Spinal cord (tissue), 10 donors: ENCODE measurements around the gene DVL2. TPM values are rescaled to one million over a fixed set of nuclear protein-coding genes. Genes with fewer than 3 reads are reported as not detected.

Source experiments
- DNase-seq, 6 donors: peaks; one replicate each; pipeline versions ENCODE4 v3.0.0 to v3.0.0-alpha.2; 2013 to 2015; ENCODE audit warnings: low spot score in 6 of 6, low read depth in 4 of 6
- H3K27ac ChIP-seq: one replicate; pipeline ENCODE4 v1.5.1; 2013; ENCODE audit warnings: low read depth, low read length, control low read depth
- H3K27me3 ChIP-seq: one replicate; pipeline ENCODE4 v1.6.1; 2013; ENCODE audit warnings: low read length; ENCODE audit not compliant: control insufficient read depth, insufficient read depth
- H3K36me3 ChIP-seq: one replicate; pipeline ENCODE4 v1.6.1; 2013; ENCODE audit warnings: low read length; ENCODE audit not compliant: control insufficient read depth, insufficient read depth
- H3K4me1 ChIP-seq: one replicate; pipeline ENCODE4 v1.6.1; 2013; ENCODE audit warnings: low read length; ENCODE audit not compliant: control insufficient read depth, insufficient read depth
- H3K4me3 ChIP-seq: one replicate; pipeline ENCODE4 v1.5.1; 2013; ENCODE audit warnings: low read depth, low read length, control low read depth
- H3K9me3 ChIP-seq: one replicate; pipeline ENCODE4 v1.6.1; 2013; ENCODE audit warnings: low read length; ENCODE audit not compliant: control insufficient read depth, insufficient read depth
- WGBS: methylation state at CpG from one replicate; pipeline ENCODE4 v1.1.5; 2013; ENCODE audit warnings: missing lambda C conversion rate; ENCODE audit not compliant: insufficient coverage; 5-methylcytosine and 5-hydroxymethylcytosine counted together
- polyA plus RNA-seq, 2 donors: library from polyadenylated mRNA; unstranded; fragments of 120-200 nt; gene quantifications; one replicate each; pipeline ENCODE4 v1.2.1, GENCODE V29; 2013; ENCODE audit not compliant: insufficient read length in 2 of 2
- total RNA-seq, 2 donors: library from RNA; depleted of rRNA in 1 of 2; stranded (reverse); fragments of 120-200 nt in 1 of 2; fragments of >200 nt in 1 of 2; gene quantifications; one replicate each; pipeline versions ENCODE4 v1.2.3 to v1.2.4, GENCODE V29; 2013 to 2014
- donor health status: healthy.

DVL2 gene
- total and polyA plus RNA-seq, 4 donors, result 31.7 to 59.7 (median 47.2) TPM

DNA sequence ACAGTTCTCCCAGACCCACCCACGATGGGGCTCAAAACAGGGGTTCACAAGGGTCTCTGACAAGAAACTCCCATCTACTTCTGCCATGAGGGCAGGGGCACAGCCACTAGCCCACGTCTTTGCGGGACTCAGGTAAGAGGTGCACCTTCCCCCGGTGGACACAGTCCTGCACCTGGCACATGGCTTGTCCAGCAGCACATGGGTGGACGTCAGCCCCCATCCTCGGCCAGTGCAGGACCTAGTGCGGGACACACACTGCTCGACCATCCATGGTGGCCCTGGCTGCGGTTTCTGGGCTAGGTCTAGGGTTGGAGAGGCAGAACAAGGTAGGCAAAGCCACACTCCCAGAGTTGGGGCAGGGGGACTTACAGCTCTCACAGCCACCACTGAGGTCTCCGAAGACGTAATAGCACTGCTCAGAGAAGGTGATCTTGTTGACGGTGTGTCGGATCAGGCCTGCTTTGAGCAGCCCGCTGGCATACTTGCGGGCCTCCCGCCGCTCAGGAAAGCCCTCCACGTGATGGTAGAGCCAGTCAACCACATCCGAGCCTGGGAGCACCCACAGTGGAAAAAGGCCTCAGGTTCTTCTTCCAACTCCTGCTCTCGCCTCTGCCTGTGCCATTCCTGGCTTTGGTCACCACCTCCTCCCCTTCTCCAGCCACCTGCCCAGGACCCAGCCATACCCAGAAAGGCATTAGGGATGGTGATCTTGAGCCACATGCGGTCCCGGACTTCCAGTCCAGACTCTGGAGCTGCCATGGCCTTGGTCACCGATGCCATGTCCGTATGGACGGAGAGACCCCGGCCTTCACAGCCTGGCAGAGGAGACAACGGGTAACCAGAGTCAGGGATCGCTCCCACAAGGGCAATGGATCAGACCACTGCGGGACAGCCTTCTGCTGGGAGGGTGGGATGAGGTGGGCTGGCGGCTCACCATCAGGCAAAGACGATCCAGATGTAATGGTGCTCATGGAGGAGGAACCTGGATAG is 7.3 kb downstream of the DVL2 start:
- Histone ChIP-seq H3K27ac (no peak overlapping the region), H3K27me3 (no peaks in the 10 kb centered on the region), H3K4me1 (peaks cover 14% of the 10 kb centered on the region), H3K4me3 (no peak overlapping the region), H3K36me3 (peaks cover 94% of the 10 kb centered on the region), H3K9me3 (no peaks in the 10 kb centered on the region)
- DNase-seq, result no peak
- WGBS, result 94% methylated on average over 30 of the region's 31 CpGs

DNA sequence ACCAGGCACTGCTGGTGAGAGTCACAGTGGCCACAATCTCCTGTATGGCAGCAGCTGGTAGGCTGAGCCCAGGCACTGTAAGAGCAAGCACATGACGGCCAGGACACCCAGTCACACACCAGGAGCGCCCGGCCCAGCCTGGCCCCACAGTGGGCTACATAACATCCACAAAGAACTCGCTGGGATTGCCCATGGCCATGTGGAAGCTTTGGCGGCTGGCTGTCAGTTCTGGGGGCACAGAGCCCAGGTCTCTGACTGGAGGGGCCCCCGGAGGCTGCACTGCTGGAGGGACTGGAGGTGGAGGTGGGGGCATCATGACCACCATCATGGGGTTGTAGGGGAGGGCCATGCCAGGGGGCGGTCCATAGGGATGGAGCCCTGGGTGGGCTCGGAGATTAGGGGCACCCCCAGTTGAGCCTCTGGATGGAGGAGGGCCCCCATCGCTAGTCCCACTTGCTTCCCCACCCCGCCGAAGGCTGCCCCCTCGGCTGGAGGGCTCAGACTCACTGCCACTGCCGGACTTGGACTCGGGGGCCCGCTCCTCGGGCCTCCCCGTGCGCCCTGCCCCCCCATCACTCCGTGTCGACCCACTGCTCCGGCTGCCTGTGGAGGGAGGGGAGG is 8.5 kb downstream of the DVL2 start:
- no peak overlapping the region for H3K27ac ChIP-seq
- no peaks in the 10 kb centered on the region for H3K27me3 ChIP-seq
- peaks cover 18% of the 10 kb centered on the region for H3K4me1 ChIP-seq
- 85% methylated on average over 8 of the region's 21 CpGs for WGBS
- no peak for DNase-seq
- peaks cover 100% of the 10 kb centered on the region for H3K36me3 ChIP-seq
- no peak overlapping the region for H3K4me3 ChIP-seq
- no peaks in the 10 kb centered on the region for H3K9me3 ChIP-seq

DNA sequence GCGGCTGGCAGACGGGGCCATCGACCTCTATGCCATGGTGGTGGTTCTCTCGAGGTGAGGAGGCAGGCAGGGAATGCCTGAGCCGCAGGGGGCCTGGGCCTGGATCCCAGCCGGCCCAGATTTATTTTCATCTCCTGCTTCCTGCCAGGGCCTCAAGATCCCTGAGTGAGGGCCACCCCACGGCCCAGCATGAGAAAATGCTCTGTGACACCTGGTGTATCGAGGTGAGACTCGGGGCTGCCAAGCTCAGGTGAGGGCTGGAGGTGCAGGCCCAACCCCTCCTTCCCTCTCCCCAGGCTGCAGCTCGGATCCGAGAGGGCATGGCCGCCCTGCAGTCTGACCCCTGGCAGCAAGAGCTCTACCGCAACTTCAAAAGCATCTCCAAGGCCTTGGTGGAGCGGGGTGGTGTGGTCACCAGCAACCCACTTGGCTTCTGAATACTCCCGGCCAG is 9.6 kb downstream of the DVL2 start:
- WGBS, result 72% methylated on average over 12 of the region's 15 CpGs
- Histone ChIP-seq H3K4me3 (no peak overlapping the region), H3K4me1 (peaks cover 27% of the 10 kb centered on the region), H3K27ac (no peak overlapping the region), H3K36me3 (peaks cover 93% of the 10 kb centered on the region), H3K27me3 (no peaks in the 10 kb centered on the region), H3K9me3 (no peaks in the 10 kb centered on the region)
- DNase-seq, result no peak

DNA sequence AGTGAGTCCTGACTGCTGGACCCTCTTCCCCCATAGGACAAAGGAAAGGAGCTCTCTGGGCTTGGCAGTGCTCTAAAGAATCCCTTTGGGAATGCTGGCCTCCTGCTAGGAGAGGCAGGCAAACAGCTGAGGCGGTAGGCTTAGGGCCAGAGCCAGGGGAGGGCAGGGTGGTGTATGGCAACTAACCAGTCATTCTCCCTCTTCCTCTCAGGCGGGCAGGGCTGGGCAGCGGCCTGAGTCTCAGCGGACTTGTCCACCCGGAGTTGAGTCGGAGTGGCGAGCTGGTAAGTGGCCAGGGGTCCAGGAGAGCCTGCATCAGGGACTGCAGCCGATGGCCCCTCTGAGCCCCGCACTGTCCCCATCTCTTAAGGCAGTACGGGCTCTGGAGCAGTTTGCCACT is 10.2 kb downstream of the DVL2 start:
- no CpG with 5 or more reads among the region's 10 CpGs for WGBS
- Histone ChIP-seq H3K27ac (no peak overlapping the region), H3K4me3 (no peak overlapping the region), H3K27me3 (no peaks in the 10 kb centered on the region), H3K4me1 (peaks cover 33% of the 10 kb centered on the region), H3K36me3 (peaks cover 87% of the 10 kb centered on the region), H3K9me3 (no peaks in the 10 kb centered on the region)
- DNase-seq, result no peak

DNA sequence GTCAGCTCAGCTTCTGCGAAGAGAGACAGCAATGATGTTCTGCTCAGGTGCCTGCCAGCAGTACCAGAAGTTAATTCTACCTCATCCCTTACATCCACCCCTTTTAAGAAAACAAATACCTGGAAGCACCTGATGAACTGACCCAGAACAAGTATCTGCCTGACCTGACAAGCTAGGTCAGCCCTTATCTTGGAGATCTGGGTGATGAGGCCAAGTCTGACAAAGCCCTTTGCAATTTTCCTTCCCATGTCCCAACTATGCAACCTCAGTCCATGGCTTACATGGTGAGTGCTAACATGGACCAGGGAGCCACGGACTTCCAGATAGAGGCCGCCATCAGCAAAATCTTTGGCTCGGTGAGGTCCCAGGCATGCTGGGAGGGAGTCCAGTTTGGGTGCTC is 10.9 kb downstream of the DVL2 start:
- H3K36me3 ChIP-seq, result peaks cover 80% of the 10 kb centered on the region
- H3K4me3 ChIP-seq, result no peak overlapping the region
- H3K4me1 ChIP-seq, result peaks cover 40% of the 10 kb centered on the region
- 75% methylated on average over 4 of the region's 4 CpGs for WGBS
- no peak for DNase-seq
- no peaks in the 10 kb centered on the region for H3K27me3 ChIP-seq
- no peaks in the 10 kb centered on the region for H3K9me3 ChIP-seq
- no peak overlapping the region for H3K27ac ChIP-seq

DNA sequence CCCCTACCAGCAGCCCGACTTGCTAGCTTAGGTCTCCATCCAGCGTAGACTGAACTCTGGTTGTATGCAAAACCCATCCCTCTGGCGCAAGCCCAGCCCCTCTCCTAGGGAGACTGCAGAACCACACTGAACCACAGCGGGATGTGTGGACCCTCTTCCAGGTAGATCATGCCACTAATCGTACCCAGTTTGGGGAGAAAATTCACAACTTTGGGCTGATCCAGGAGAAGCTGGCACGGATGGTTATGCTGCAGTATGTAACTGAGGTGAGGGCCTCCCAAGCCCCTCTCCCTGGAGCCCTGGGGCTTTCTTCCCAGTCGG is 11.4 kb downstream of the DVL2 start:
- H3K36me3 ChIP-seq, result peaks cover 75% of the 10 kb centered on the region
- H3K4me3 ChIP-seq, result no peak overlapping the region
- 83% methylated on average over 5 of the region's 7 CpGs for WGBS
- H3K9me3 ChIP-seq, result no peaks in the 10 kb centered on the region
- no peak overlapping the region for H3K27ac ChIP-seq
- peaks cover 44% of the 10 kb centered on the region for H3K4me1 ChIP-seq
- no peak for DNase-seq
- no peaks in the 10 kb centered on the region for H3K27me3 ChIP-seq

DNA sequence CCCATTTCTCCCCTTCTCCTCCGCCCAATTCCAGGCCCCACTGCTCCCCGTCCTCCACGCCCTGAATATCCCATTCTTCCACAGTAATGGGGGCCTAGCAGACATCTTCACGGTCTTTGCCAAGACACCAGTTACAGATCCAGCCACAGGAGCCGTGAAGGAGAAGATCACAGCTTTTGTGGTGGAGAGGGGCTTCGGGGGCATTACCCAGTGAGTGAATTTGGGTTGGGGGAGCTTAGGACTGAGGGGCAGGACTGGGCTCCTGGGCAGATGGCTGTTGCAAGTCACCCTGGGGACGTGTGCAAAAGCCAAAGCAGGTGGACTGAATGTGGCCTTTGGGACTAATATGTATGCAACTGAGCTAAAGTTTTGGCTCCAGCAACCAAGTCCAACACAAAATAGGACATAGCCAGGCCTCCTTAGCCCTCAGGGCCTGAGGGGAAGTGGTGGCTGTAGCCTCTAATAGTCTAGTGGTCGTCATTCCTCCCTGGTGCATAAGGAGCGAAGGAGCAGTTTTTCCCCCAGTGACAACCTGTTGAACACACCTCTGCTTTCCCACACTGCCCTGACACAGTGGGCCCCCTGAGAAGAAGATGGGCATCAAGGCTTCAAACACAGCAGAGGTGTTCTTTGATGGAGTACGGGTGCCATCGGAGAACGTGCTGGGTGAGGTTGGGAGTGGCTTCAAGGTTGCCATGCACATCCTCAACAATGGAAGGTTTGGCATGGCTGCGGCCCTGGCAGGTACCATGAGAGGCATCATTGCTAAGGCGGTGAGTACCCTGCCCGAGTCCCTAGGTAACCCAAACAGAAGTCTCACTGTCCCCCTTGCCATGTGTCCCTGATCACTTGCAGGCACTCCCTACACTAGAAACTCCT is 12.0 kb downstream of the DVL2 start:
- Histone ChIP-seq H3K4me1 (peaks cover 49% of the 10 kb centered on the region), H3K4me3 (no peak overlapping the region), H3K27me3 (no peaks in the 10 kb centered on the region), H3K27ac (no peak overlapping the region), H3K36me3 (peaks cover 69% of the 10 kb centered on the region), H3K9me3 (no peaks in the 10 kb centered on the region)
- peak in 1 of 6 donors; percentile 13 for DNase-seq
- WGBS, result 84% methylated on average over 10 of the region's 15 CpGs

DNA sequence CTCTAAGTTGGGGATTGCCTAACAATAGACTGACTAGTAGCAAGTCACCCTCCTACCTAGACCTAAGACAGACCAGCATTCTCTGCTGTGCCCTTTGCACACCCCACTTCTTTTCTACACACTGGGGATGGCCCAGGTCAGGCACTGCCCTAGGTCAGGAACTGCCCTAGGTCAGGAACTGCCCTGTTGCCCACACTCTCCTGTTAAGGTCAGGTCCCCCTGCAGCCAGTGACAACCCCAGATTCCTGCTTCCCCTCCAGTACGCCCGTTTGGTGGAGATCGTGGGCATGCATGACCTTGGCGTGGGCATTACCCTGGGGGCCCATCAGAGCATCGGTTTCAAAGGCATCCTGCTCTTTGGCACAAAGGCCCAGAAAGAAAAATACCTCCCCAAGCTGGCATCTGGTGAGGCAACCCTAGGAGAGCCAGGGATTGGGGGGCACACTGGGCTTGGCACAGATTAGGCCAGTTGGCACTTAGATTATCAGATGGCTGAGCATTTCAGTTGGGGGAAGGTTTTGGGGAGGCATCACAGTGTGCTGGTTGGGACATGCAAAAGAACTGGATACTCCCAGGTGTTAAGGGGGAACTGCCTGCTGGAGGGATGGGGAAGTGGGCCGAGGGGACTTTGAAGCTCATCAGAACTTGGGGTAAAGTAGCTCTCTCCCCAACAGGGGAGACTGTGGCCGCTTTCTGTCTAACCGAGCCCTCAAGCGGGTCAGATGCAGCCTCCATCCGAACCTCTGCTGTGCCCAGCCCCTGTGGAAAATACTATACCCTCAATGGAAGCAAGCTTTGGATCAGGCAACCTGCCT is 12.8 kb downstream of the DVL2 start:
- no peaks in the 10 kb centered on the region for H3K9me3 ChIP-seq
- peak overlapping the region; percentile 69 for H3K4me3 ChIP-seq
- DNase-seq, result no peak
- H3K36me3 ChIP-seq, result peaks cover 61% of the 10 kb centered on the region
- 79% methylated on average over 7 of the region's 10 CpGs for WGBS
- H3K27ac ChIP-seq, result no peak overlapping the region
- no peaks in the 10 kb centered on the region for H3K27me3 ChIP-seq
- peaks cover 55% of the 10 kb centered on the region for H3K4me1 ChIP-seq
